Peyer's patch (tissue), 4 donors: ENCODE results near the gene CCNDBP1. TPM values are rescaled to one million over a fixed set of nuclear protein-coding genes. Genes with fewer than 3 reads are reported as not detected.
"Not testable (repeated sequence)": the region's sequence is repeated elsewhere in the genome, so short reads cannot be mapped to it uniquely, and the experiment has no call there.

ENCODE experiments used
- DNase-seq, 3 donors: peaks; one replicate each; pipeline ENCODE4 v3.0.0-alpha.2; 2017 to 2019
- H3K27ac ChIP-seq, 4 donors: fragments of 200-600 bp; sonication (generic); one replicate each; pipeline ENCODE4 v1.5.1; 2016 to 2019
- H3K27me3 ChIP-seq, 2 donors: fragments of 200-600 bp; sonication (generic); one replicate each; pipeline ENCODE4 v1.5.1; 2019
- H3K36me3 ChIP-seq, 3 donors: fragments of 200-600 bp; sonication (generic); one replicate each; pipeline ENCODE4 v1.5.1; 2016 to 2019
- H3K4me1 ChIP-seq, 4 donors: fragments of 200-600 bp; sonication (generic); one replicate each; pipeline ENCODE4 v1.5.1; 2016 to 2019
- H3K4me3 ChIP-seq, 4 donors: fragments of 200-600 bp; sonication (generic); 1 replicate in 3 of 4; 2 replicates in 1 of 4; pipeline ENCODE4 v1.5.1; 2016 to 2019; ENCODE audit warnings: mild to moderate bottlenecking in 1 of 4
- H3K9me3 ChIP-seq, 4 donors: fragments of 200-600 bp; sonication (generic); one replicate each; pipeline ENCODE4 v1.5.1; 2016 to 2019; ENCODE audit warnings: mild to moderate bottlenecking in 1 of 4
- POLR2A ChIP-seq, 2 donors: fragments of 450-650 bp; IDR thresholded peaks; one replicate each; pipeline ENCODE4 v1.5.1; 2017; ENCODE audit warnings: antibody characterized with exemption in 2 of 2, mild to moderate bottlenecking in 2 of 2, moderate library complexity in 2 of 2
- total RNA-seq, 4 donors: library from RNA; depleted of rRNA; stranded (reverse); fragments of >200 nt; gene quantifications; one replicate each; pipeline ENCODE4 v1.1.0, GENCODE V29; 2016
- TF ChIP-seq, protein P1 (sequence below), 6 experiments: fragments of 450-650 bp in 4 of 6; fragments of 200-600 bp in 2 of 6; sonication (generic) in 1 of 6; IDR thresholded peaks; one replicate each; pipeline ENCODE4 v1.5.1; 2017 to 2019; ENCODE audit warnings: antibody characterized with exemption in 6 of 6, mild to moderate bottlenecking in 3 of 6, moderate library complexity in 1 of 6

The CCNDBP1 gene
- total RNA-seq, 4 donors from 2014 or later = 73.0 to 95.1 (median 83.5) TPM

DNA sequence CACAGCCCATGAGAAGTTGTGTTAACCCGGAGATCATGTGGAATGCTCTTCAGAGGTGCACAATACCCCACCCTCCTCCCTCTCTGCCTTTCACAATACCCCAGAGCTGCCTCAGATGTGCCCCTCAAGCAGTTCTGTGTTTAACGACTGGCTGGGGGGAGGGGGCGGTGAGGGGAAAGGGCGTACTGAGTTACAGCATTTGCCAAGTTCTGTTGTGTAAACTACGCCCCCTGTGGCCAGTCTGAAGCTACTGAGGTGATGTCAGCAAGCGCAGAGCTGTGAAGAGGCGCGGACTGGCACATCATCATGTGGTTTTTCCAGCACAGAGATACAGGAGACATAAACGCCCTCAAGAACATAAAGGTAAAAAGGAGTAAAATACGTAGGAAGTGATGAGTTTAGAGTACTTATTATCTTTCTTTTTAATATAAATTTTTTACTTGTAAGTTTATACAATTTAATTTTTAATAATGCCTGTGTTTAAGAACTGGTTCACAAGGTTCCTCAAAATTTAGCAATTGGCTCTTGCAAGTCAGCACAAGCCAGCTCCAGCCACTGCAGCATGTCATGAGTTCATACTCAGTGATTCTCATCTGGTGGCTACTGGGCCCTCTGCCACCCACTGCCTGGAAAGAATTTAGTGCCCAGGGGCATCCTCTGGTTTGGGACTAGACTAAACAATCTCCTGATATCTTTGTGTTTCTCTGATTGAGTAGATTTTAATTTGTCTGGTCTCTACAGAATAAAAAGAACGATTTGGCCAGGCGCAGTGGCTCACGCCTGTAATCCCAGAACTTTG, 33.9 kb downstream of the CCNDBP1 start:
- H3K27me3 ChIP-seq = no peaks in the 10 kb centered on the region
- no peaks in the 10 kb centered on the region for H3K4me1 ChIP-seq
- no peaks in the 10 kb centered on the region for H3K36me3 ChIP-seq
- no peaks in the 10 kb centered on the region for H3K9me3 ChIP-seq
- TF ChIP-seq, protein P1, sequence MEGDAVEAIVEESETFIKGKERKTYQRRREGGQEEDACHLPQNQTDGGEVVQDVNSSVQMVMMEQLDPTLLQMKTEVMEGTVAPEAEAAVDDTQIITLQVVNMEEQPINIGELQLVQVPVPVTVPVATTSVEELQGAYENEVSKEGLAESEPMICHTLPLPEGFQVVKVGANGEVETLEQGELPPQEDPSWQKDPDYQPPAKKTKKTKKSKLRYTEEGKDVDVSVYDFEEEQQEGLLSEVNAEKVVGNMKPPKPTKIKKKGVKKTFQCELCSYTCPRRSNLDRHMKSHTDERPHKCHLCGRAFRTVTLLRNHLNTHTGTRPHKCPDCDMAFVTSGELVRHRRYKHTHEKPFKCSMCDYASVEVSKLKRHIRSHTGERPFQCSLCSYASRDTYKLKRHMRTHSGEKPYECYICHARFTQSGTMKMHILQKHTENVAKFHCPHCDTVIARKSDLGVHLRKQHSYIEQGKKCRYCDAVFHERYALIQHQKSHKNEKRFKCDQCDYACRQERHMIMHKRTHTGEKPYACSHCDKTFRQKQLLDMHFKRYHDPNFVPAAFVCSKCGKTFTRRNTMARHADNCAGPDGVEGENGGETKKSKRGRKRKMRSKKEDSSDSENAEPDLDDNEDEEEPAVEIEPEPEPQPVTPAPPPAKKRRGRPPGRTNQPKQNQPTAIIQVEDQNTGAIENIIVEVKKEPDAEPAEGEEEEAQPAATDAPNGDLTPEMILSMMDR (IDR thresholded peaks at IDR 0.05) = no peak
- TF ChIP-seq POLR2A (IDR thresholded peaks at IDR 0.05) = no peak
- DNase-seq = no peak
- H3K4me3 ChIP-seq = no peak overlapping the region
- no peak overlapping the region for H3K27ac ChIP-seq

DNA sequence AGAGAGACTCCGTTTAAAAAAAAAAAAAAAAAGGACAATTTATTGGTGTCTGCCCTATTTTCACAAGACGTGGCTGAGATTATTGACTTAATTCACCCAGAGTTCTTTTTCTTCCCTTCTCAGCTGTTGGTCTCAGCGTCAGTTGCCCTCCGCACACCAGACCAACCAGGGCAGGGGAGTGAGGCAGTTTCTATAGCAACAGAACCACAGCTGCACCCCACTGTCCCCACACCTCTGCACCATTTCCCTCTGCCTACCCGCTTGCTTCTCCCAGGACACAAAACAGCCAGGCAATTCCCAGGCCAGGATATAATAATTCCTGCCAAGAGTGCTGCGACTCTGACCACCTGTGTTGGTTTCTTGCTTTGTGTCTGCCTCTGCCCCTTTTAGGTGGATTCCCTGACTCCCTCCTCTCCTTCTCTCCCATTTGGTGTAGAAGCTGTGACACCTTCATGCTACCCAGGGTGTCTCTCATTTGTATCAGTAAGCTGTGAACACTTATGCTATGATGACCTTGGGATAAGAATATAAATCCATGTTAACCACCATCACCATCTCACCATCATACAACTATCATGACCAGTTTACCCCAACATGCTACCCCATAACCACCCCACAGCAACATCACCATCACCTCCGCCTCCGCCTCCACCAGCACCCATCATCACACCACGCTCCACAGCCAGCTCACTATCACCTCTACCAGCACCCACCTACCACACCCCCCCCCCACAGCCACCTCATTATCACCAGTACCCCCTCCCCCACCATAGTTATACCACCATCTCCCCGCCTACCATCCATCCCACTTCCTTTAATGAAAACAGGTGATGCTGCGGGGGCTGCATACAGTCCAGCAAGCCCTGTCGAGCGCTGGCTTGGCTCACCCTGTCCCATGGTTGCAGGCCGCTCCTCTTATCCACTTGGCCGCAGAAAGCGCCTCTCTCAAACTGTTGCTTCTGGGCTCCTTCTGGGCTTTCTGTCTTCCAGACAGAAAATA, 35.0 kb downstream of the CCNDBP1 start:
- Histone ChIP-seq H3K27me3 (no peaks in the 10 kb centered on the region), H3K9me3 (no peaks in the 10 kb centered on the region), H3K4me1 (no peaks in the 10 kb centered on the region), H3K36me3 (no peaks in the 10 kb centered on the region), H3K27ac (no peak overlapping the region), H3K4me3 (no peak overlapping the region)
- no peak for DNase-seq
- TF ChIP-seq, protein P1 (IDR thresholded peaks at IDR 0.05) = no peak
- TF ChIP-seq POLR2A (IDR thresholded peaks at IDR 0.05) = no peak

DNA sequence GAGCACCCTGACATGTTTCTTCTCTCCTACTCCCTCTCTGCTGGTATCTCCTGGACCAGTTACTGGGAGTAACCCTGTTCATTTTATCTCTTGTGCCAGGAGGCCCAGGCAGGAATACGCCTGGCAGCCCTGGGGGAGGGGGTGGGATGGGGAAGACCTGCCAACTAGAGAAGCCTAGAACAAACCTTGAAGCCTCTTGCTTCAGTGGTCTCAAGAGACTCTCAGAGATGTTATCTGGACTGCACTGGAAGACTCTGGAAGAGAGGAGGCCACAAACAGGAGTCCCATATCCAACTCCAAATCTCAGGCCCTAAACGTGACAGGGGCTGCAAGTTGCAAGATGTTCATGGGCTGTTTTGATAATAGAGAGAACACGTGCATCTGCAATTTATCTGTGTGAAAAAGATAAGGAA, 35.8 kb downstream of the CCNDBP1 start, which contains the start of gene EPB42:
Gene EPB42 (minus strand): TSS at position 28 of the 413 bp plus-strand sequence. CDS start 193 bp downstream, outside the sequence.
- no peaks in the 10 kb centered on the region for H3K36me3 ChIP-seq
- no peak for DNase-seq
- H3K4me1 ChIP-seq = no peaks in the 10 kb centered on the region
- no peak within 1 kb of the TSS for H3K27ac ChIP-seq
- H3K9me3 ChIP-seq = no peaks in the 10 kb centered on the region
- H3K4me3 ChIP-seq = no peak within 1 kb of the TSS
- TF ChIP-seq, protein P1 (IDR thresholded peaks at IDR 0.05) = no peak
- no peak for TF ChIP-seq POLR2A (IDR thresholded peaks at IDR 0.05)
- no peaks in the 10 kb centered on the region for H3K27me3 ChIP-seq

DNA sequence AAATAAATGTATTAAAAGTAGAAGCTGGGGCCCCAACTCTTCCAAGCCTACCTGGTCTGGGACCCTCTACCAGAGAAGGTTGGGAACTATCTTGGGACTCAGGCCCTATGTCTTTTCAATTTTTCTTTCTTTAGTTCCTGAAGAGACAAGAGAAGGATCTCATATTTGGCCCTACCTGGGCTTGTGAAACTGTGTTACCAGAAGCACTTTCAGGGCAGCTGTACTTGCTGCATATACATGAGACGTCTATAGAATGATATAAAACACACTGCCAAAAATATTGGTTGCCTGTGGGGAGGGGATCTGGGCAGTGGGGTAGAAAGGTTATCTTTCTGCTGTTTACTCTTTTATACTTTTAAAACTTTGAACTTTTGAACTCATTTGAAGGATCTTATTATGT, 36.2 kb downstream of the CCNDBP1 start:
- Histone ChIP-seq H3K4me3 (no peak overlapping the region), H3K4me1 (no peaks in the 10 kb centered on the region), H3K27ac (no peak overlapping the region), H3K27me3 (no peaks in the 10 kb centered on the region), H3K9me3 (no peaks in the 10 kb centered on the region), H3K36me3 (no peaks in the 10 kb centered on the region)
- TF ChIP-seq, protein P1 (IDR thresholded peaks at IDR 0.05) = no peak
- TF ChIP-seq POLR2A (IDR thresholded peaks at IDR 0.05) = no peak
- no peak for DNase-seq

DNA sequence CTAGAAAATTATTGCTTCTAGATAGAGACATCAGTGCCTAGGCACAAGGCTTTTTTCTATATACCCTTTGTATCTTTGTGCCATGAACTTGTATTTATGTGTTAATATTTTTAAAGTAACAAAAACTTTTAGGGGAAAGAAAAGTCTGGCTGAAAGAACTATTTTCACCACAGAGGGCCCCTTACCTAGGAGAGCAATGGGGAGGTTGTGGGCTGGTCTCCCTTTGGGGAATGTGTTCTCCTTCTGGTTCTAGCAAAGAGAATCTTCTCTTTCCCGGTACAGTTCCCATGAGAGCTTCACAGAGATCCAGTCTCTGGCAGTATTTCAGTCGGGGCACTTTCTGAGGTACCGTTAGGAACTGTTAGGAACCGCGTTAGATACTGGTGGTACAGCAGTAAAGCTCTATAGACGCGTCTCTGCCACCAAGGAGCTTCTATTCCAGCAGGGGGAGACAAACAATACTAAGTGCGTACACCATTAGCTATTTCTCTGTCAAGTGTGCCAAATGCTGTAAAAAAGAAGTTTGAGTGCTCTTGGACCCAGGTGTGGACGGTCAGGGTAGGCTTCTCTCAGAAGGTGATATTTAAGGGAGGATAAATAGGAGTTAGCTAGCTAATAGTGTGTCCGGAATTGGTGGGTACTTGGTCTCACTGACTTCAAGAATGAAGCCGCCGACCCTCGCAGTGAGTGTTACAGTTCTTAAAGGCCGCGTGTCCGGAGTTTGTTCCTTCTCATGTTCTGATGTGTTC, 40.2 kb downstream of the CCNDBP1 start:
- no peaks in the 10 kb centered on the region for H3K4me1 ChIP-seq
- no peaks in the 10 kb centered on the region for H3K36me3 ChIP-seq
- no peak for TF ChIP-seq POLR2A (IDR thresholded peaks at IDR 0.05)
- TF ChIP-seq, protein P1 (IDR thresholded peaks at IDR 0.05) = peak; percentile 39 to 71 (median 63)
- no peaks in the 10 kb centered on the region for H3K9me3 ChIP-seq
- H3K27ac ChIP-seq = no peak overlapping the region
- H3K4me3 ChIP-seq = no peak overlapping the region
- no peaks in the 10 kb centered on the region for H3K27me3 ChIP-seq
- peak in 2 of 3 donors; percentile 39 to 61 for DNase-seq

DNA sequence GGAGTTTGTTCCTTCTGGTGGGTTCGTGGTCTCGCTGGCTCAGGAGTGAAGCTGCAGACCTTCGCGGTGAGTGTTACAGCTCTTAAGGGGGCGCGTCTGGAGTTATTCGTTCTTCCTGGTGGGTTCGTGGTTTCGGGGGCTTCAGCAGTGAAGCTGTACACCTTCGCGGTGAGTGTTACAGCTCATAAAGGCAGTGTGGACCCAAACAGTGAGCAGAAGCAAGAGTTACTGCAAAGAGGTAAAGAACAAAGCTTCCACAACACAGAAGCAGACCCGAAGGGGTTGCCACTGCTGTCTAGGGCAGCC, 40.7 kb downstream of the CCNDBP1 start:
- H3K4me1 ChIP-seq, H3K4me3 ChIP-seq, DNase-seq: not testable (repeated sequence)

More for the DNA sequence above, 40.7 kb downstream of the CCNDBP1 start:
- H3K27me3 ChIP-seq, H3K9me3 ChIP-seq, H3K27ac ChIP-seq, H3K36me3 ChIP-seq: not testable (repeated sequence)
